Measurements from ENCODE around the gene AARSD1.

DNA sequence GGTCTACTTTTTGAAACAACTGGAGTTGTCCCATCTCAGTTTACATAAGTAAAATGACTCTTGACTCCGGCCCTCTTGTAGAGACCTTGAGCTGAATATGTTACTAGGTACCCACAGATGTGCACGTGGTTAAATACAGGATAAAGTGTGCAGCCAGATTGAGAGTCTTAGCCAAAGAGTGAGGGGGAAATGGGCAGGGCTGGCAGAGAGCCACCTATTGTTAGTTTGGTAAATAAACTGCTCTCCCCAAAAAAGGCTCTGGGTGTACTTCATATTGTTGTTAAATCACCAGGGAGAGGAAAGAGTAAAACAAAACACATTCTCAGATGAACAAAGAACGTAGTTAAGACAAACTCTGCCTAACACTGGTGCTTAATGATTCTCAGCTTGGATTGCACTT is 43.3 kb downstream of the AARSD1 start:
- TF ChIP-seq CTCF (IDR thresholded peaks at IDR 0.05; ENCODE audit: low read depth, low read length, poor library complexity, severe bottlenecking) (no peak), EZH2phosphoT487 (IDR thresholded peaks at IDR 0.05; ENCODE audit: borderline replicate concordance, low read length) (no peak)
